HL-60/S4 (cell line): ENCODE measurements around the gene BAG2.

Experiments used
- in situ Hi-C: fragments of 300-500 bp; cut with MboI; formaldehyde crosslinking; loops from 2 replicates; pipeline ENCODE4 v1.14.3; 2022; ENCODE audit warnings: low sequenced_read_pairs

The BAG2 gene

GRCh38 chr6:57221191-57221935, 49.2 kb downstream of the BAG2 start:
- in situ Hi-C loops, result no loop called here

DNA sequence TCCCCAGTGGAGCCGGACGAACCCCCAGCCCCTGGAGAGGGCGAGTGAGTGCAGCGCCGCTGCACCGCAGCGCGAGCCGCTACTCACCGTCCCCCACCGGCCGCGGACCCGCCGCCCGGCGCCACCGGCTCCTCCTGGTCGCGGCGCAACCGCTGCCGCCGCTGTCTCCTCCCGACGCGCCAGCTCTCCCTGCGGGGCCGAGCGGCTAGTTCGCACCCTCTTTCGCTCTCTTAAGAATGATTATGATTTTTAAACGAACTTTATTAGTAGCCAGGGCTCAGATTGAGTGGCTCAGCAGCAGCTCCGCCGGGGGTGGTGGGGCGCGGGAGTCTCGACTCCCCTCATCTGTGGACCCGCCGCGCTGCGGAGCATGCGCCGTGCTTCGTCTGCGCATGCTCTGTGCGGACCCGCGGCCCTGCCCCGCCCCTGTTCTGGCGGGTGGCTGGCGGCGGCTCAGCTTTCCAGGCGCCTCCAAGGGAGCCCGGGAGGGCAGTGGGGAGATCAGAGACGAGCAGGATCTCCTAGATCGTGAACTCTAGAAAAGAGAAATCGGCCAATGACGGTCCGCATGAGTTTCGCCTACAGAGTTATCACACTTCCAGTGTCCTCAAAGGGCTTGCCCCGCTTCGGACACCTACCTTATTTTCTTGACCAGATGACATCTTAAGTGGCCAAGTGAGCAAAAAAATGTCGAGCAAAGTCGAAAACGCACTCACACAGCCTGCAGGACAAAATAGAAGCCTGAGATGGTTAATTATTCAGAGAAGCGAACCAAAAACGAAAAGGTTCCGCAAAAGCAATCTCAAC, 50.0 kb downstream of the BAG2 start, which contains the start of gene RAB23:
RAB23 (minus strand) TSS at position 372 of the 807 bp plus-strand sequence. CDS start 11,927 bp downstream, outside the sequence.
- in situ Hi-C loops, result no loop called here

GRCh38 chr6:57222743-57223077, 50.6 kb downstream of the BAG2 start:
- in situ Hi-C loops, result no loop called here

- in situ Hi-C loops, result no loop called here
Measured at GRCh38 chr6:57224769-57225515, 52.8 kb downstream of the BAG2 start.

- in situ Hi-C loops, result no loop called here
Measured at GRCh38 chr6:57226221-57226620, 54.1 kb downstream of the BAG2 start.
